ENCODE data around the gene ID3.
"Not testable (repeated sequence)": the region's sequence is repeated elsewhere in the genome, so short reads cannot be mapped to it uniquely, and the experiment has no call there.

The ID3 gene

DNA sequence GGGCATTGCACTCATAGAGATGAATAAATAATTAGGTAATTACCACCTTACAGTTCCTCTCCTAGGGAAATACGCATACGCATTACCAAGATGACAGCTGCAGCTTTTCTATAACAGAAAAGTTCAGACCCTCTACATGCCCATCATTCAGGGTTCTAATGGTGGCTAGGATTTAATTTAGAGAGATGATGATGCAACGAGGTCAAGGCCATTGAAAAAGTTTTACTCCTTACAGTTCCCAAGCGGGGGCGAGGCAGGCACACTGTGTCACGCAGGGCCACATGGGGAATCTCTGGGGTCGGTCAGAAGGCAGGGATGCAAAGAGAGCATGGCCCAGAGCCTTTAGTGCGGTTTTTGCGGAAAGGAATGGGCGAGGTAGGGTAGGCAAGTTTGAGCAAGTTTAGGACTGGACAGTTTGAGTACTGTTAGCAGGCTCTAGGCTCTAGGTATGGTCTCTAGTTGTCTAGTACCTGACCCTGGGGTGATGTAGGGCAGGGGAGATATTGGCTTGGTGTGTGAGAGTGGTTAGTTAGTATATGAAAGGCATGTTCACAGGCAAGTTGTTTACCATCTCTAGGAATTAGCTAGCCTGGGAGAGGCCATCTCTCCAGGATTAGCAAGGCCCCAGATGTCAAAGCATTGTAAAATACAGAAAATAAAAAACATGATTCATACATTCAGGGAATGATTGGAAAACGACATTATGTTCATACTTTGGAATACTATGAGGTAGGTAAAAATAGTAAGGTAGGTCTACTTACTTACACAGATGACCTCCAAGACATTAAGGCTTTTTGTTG, 29.6 kb upstream of the ID3 start:
- DNase-seq: no peak

DNA sequence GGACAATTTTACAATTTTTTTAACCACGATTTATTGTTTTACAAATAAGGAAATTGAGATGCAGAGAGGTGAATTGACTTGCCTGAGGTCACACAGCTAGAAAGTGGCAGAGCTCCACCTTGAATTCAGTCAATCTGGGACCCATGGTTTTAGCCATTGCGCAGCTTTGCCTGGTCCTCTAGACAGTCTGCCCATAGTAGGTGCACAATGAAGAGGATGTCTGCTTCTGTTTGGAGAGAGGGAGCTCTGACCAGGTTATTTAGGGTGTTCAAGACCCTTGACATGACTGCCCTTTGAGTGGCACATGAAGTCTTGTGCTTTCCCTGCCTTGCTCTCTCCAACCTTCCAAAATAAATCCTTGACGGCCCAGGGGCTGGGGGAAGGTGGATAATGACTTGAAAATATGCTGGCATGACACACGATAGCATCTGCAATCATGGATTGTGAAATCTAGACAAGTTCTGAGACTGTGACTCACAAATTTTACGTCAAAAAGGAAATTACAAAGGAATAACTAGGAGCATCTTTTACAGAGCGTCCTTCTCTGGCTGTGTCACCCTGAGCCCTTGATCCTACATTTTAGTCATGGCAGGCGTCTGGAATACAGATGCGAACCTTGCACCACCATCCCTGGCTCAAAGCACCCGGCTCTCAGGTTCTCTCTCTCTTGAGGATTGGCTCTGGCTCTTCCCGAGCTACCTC, 26.2 kb upstream of the ID3 start:
- no peak for DNase-seq

DNA sequence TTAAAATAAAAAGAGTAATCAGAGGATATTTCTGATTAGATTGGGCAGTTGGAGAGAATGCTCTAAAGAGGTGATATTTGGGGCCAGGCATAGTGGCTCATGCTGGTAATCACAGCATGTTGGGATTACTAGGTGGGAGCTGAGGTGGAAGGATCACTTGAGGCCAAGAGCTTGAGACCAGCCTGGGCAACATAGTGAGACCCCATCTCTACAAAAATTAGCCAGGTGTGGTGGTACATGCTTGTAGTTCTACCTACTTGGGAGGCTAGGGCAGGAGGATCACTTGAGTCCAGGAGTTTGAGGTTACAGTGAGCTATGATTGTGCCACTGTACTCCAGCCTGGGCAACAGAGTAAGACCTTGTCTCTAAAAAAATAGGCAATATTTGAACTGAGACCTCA, 24.4 kb upstream of the ID3 start:
- DNase-seq: not testable (repeated sequence)

DNA sequence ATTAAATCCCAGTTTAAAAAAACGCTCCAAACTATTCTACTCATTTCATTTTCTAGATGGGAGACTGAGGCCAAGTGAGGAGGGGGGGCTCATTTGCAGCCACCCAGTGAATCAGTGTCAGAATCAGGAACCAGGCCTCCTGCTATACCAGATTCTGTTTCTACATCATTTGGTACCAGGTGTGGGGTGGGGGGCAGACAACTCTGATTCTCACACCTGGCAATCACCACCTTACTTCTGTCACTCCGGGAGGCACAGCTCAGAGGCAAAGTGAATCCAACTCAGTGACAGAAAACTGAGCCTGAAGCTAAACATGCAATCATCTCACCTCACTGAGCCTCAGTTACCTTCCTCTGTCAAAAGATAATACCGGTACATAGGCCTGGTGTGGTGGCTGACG, 23.5 kb upstream of the ID3 start:
- DNase-seq: no peak

DNA sequence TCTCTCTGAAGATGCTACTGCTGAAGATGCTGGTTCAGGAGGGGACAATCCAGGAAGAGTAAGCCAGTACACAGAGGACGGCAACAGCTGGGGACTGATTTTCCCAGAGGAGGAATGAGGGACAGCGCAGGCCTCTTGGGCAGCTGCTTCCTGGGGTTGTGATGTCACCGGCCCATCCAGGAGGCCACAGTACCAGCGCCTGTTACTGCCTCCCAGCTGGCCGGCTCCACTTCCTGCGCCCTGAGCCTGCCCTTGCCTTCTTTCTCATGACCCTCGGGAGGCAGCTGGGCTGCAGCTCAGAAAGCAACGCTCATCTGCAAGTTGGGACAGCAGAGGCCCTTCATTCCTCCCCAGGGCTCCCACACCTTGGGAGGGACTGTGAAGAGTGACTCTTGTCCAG, 21.9 kb upstream of the ID3 start:
- DNase-seq: no peak

DNA sequence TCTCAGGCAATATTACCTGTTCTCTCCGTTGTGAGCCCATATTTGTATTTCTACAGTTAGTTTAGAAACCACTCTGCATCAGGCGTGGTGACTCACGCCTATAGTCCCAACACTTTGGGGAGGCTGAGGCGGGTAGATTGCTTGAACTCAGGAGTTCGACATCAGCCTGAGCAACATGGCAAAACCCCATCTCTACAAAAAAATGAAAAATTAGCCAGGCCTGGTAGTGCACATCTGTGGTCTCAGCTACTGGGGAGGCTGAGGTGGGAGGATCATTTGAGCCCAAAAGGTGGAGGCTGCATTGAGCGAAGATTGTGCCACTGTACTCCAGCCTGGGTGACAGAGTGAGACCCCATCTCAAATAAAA, 19.7 kb upstream of the ID3 start:
- DNase-seq: no peak

DNA sequence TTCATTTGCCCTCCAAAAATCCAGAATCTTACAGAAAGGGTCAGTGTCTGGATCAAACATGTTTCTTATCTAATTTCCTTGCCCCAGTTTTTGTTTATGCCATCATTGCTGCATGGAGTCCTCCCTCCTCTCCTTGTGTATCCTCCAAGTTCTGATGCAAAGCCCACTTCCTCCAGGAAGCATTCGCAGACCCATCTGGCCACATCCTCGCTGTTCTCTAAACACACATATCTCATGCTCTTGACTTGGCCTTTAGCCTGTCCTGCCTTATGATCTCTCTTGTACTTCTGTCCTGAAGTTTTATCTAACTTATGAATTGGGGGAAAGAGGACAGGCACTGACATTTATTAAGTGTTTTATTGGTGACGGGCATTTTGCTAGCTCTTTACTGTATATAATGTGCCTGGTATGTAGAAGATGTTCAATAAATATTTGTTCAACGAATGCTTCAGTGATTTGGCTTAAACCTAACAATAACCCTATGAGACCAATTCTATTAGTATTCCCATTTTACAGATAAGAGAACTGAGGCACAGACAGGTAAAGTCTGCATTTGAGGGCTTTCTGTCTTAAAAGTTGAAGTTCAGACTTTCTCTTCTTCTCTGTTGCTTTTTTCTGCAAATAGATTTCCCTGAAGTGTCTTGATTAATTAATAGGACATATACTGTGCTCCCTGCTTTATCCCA, 19.2 kb upstream of the ID3 start:
- DNase-seq: no peak

DNA sequence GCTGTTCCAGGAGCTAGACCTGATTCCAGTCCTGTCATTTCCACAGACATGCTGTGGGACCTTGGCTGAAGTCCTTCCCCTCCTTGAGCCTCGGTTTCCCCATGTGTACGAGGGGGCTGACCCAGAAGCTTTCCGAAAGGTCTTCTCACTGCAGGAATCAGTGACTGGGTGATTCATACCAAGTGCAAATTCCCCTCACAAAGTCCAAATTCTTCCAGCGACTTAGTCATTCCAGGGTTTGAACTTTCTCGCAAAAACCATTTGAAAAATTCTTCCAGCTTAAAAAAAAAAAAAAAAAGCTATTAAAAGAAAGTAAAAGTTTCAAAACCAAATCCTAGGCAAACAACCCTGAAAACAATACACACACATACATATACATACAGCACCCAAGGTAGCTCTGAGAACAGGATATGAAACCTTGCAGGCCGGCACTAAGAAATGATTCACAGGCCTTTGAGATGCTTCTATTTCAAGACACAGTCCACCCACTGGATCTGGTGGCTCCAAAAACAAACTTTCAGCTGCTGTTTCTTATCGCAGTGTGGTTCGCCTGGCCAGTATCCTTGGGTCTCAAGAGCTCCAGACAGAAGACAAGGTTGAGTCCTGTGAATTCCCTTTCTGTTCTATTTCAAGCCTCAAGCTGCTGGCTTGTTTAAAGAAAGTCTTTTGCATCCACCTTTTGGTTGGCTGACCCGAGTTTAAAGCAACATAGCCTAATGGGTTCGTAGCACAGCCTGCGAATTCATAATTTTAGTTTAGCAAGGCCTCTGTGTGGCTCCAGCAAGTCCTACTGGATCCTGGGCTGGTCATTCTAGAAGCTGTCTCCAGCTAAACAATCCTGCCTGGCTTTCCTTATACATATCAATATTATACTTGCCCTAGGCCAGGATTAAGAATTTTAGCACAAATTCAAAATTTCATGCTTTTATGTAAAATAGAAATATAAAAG, 18.0 kb upstream of the ID3 start:
- DNase-seq: peak; percentile 41

DNA sequence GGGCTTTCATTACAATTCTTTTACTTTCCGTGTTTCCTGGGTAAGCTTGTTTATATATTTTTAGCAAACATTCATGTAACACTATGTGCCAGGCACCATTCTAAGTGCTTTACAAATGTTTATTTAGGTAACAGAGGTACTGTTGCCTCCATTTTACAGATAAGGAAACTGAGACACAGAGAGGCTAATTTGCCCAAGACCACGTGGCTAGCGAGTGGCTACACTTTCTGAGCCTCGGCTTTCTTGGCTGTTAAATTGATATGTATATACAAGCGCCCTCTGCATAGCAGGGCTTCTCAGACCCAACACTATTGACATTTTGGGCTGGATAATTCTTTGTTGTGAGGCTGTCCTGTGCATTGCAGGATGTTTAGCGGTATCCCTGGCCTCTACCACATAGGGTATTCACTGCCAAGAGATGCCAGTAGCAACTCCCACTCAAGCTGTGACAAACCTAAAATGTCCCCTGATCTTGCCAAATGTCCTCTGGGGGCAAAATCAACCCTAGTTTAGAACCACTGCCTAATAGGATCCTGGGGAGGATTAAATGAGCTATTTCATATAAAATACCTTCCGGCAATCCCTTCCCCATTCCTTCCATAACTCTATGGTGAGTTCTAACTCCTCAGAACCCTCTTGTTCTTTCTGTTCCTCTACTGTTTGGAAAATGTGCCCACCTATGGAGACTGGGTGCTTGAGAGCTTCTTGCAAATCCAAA, 17.2 kb upstream of the ID3 start:
- DNase-seq: no peak

DNA sequence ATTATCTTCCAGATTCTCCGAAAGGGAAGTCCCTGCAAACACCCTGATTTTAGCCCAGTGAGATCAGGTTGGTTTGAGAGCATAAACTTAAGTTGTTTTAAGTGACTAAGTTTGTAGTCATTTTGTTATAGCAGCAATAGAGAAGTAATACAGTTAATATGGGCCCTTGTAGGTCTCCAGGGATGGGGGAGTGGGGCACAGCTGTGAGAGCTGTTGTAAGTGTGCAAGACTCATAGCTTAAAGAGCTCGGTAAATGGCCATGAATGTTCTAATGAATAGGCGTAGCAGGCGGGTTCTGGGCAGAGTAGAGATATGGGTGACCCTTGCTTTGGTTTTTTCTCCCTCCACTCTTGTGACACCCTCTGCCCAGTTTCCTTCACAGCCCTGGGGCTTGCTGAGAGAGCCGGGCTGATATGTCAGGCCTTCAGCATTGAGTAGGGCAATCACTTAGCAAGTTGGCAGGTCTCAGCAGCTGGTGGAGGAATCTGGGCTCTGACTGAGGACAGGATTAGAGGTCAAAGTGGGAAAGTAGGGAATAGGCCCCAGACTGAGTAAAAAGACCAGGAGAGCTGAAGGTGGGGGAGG, 16.0 kb upstream of the ID3 start:
- DNase-seq: no peak

DNA sequence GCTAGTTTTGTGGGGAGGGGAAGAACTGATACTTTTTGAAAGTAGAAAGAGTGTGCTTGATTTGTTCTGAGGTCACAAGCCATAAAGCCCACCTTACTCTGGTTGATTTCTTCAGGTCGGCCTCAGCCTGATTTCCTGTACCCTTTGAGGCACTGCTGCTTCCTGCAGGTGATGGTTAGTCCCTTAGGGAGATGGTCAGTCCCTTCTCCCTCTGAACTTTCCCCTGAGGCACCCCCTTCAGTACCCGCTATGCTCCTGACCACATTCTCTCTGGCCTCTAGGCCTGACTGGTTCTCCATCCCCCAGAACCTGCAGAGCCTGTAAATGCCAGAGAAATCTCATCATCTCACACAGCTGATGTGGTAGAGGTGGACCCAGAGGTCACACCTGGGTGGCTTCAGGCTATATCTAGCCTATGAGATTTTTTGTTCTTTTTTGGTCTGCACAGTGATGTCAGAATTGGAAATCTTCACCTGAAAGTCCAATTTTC, 15.0 kb upstream of the ID3 start:
- no peak for DNase-seq

DNA sequence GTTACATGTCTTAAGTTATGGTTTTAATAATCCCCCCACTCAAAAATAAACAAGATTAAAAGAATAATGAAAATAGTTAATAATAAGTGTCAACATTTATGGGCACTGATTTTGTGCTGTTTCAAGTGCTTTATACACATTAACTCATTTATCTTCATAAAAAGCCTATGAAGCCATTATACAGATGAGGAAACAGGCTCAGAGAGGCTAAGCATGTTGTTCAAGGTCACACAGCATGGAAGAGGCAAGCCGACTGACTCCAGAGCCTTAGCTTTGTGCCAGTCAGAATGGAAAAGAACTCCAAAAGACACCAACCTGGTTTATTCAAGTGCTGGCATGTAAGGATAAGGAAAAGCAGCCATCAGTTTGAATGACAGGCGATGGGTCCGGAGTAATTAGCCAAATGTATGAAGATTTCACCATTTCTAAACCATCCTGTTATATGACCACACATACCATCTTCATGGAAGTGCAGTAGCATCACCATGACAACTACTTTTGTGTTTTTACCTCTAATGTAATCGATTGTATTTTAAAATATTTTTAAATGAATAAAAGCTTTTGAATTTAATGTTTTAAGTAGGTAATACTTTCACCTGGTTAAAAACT, 14.4 kb upstream of the ID3 start:
- DNase-seq: no peak

DNA sequence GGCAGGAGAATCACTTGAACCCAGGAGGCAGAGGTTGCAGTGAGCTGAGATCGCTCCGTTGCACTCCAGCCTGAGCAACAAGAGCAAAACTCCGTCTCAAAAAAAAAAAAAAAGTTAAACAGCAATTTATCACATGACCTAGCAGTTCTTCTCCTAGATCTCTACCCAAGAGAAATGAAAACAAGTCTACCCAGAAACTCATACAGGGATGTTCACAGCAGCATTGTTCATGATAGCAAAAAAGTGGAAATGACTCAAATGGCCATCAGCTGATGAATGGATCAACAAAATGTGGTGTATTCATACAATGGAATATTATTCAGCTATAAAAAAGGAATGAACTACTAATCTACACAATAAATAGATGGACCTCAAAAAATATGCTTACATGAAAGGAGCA, 12.2 kb upstream of the ID3 start:
- no peak for DNase-seq

DNA sequence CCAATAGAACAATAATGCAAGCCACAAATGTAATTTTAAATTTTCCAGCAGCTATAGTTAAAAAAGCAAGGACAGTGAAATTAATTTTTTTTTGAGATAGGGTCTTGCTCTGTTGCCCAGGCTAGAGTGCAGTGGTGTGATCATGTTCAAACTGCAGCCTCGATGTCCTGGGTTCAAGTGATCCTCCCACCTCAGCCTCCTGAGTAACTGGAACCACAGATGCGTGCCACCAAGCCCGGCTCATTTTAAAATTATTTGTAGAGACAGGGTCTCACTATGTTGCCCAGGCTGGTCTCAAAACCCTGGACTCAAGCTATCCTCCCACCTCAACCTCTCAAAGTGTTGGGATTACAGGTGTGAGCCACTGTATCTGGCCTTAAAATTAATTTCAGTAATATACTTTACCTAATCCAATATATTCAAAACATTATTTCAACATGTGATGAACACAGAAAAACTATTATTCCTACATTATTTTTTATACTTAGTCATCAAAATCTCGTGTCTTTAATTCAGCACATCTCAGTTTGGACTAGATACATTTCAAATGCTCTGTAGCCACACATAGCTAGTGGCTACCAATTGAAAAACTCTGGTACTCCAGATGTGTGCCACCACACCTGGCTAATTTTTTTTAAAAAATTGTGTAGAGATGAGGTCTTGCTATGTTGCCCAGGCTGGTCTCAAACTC, 10.8 kb upstream of the ID3 start:
- no peak for DNase-seq

DNA sequence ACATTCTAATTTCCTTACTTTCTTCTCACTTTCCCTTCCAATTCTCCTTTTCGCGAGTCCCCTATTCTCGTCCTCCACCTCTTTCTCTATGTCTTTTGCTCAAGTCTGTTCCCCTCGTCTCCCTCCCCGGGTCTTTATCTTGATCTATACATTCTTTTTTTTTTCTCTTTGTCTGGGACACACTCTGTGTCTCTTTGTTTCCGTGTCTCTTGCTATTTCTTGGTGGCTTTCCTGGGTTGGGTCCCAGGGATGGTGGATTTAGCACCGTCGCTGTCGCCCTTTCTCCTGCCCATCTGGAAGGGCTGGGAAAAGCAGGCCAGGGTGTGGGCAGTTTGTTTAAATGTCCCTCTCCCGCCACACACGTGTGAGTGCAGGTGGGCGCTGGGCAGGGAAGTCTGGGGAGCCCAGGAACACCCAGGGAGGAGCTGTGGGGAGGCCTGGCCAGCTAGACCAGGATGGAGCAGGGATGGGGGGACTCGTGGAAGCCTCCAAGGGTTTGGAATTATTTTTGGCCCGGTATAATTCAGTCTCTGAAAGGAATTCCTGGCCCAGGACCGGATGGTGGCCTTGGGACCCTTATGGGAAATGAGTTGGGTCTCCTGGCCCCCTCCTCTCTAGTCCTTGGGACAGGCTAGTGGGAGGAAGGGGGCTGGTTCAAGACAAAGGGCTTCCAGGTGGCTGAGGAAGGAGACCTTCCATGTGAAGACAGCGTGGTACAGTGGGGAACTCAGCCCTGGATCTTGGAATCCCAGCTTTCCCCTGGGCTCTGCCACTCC, 9.5 kb upstream of the ID3 start:
- DNase-seq: no peak

DNA sequence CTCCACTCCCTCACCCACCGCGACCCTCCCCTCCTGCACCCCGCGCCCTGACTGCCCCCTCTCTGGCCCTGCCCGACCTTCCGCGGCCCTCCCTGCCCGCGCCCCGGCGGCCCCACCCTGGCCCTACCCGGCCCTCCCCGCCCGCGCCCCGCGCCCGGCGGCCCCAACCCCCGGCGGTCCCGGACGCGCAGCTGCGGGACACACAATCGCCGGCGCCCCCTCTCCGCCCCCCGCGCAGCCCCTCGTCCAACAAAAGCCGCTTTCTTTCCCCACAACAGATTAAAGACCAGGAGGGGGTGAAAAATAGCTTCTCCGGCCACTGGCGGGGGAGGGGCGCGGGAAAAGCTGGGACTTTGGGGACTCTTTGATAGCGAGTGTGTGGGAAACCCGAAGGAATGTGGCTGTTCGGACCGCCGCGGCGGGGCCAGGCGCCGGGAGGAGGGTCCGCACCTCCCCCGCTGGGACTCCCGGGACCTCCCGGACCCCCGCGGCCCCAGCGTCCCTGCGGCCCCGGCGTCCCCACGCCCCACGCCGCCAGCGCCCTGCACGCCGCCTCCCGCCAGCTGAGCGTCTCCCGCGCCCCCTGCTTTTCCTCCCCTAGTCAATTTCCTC, 8.8 kb upstream of the ID3 start:
- DNase-seq: no peak

DNA sequence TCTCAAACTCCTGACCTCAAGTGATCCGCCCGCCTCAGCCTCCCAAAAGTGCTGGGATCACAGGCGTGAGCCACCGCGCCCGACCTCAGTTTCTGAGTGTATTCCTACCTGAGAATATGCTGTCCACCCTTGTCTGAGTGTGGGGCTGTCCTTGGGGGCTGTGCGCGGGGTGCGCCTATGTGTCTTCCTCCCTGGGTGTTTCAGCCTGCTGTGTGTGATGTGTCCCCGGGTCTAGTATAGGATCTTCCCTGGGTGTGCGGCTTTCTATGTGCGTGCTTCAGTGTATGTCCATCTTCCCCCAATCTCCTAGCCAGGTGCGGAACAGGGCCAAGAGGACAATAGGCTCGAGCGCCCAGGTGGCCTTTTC, 8.3 kb upstream of the ID3 start:
- no peak for DNase-seq

DNA sequence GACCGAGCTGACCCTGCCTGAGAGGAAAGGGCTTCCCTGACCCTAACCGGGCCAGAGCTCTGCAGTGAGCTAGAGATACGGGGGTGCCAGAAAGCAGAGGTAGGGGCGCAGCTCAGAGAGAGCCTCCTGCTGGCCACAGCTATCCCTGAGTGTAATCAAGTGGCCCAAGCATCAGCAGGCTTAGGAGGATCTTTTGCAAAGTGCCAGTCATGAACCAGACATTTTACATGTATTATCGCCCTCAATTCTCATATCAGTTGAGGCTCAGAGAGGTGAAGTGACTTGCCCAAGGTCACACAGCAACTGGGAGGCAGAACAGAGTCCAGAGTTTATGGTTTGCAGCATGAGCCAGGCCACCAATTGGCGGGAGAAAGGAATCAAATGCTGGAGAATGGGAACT, 7.0 kb upstream of the ID3 start:
- no peak for DNase-seq

DNA sequence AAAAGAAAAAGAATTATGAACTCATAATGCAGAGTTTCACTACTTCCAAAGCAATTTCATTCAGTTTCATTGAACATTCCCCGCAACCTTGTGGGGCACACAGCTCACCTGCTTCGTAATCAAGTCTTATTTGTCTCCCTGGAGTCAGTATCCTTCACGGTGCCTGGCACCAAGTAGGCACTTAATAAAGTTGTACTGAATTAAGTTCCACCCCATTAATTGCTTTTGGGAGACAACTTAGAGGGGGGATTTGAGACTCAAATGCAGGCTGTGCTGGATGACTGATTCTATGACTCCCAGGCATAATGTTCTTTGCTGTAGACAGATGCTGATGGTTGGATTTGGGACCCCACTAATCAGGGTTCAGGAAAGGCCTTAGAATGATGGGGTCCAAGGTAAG, 6.5 kb upstream of the ID3 start:
- no peak for DNase-seq
